NOMO-1 treated with DMSO at 0.1 percent for 48 hours (cell line): ENCODE measurements around the gene RAD51B.

Experiments
- DNase-seq: peaks from one replicate; lab custom pipeline; 2025; ENCODE audit not compliant: unreplicated experiment; lab: John Stamatoyannopoulos, UW

RAD51B gene

DNA sequence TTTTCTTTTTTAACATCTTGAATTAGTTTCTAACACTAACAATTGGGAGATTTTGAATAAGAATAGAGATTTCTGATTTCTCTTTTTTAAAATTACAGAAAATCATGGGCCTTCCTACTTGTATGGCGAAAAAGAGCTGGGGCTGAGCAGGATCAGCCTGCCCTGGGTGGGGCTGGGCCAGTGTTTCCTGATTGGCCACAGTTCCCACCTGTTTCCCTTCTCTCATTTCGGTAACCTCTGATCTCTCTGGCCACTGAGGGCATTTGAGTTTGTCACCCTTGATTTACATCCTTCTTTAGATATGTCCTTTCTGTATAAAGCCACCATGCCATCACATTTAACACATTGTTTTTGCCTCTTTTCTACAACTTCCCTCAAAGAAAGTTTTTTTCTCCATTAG lies 719.1 kb downstream of the RAD51B start:
- no peak for DNase-seq

DNA sequence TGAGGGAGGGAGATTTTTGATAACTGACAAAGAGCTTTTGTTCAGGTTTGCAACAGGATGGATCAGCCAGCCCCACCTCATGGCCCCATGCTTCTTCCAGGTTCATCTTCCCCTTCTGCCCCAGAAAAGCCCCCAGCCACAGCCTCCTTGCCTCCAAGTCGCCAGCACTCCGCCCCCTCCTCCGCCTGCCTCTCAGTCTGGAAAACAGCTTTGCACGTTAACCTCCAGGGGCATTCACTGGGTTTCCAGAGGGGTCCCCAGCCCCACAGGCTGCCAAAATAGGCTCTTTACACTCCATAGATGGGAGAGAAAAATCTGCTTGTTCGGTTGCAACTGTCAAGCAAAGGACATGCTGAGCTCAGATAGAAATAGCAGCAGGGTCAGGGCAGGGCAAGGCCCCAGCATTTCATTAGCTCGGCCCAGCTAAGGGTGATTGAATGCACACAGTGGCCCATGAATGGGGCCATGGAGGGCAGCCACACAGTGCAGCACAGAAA lies 719.7 kb downstream of the RAD51B start:
- no peak for DNase-seq

DNA sequence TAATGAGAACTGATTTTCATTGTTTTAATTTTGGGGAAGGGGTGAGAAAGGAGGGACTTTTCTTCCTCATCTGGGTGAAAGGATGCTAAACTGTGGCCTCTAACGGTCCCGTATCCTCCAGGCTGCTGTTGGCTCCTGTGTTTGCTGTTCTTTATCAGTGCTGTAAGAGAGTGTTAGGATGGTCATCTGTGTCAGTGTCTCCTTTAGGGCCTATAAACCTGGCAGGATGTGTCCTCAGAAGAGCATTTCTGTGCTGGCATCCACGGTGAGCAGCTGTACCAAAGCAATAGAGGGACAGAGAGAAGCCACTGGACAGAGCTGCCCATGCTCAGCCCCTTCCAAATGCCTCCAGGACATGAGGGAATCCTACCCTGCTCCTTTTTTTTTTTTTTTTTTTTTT lies 720.2 kb downstream of the RAD51B start:
- no peak for DNase-seq

DNA sequence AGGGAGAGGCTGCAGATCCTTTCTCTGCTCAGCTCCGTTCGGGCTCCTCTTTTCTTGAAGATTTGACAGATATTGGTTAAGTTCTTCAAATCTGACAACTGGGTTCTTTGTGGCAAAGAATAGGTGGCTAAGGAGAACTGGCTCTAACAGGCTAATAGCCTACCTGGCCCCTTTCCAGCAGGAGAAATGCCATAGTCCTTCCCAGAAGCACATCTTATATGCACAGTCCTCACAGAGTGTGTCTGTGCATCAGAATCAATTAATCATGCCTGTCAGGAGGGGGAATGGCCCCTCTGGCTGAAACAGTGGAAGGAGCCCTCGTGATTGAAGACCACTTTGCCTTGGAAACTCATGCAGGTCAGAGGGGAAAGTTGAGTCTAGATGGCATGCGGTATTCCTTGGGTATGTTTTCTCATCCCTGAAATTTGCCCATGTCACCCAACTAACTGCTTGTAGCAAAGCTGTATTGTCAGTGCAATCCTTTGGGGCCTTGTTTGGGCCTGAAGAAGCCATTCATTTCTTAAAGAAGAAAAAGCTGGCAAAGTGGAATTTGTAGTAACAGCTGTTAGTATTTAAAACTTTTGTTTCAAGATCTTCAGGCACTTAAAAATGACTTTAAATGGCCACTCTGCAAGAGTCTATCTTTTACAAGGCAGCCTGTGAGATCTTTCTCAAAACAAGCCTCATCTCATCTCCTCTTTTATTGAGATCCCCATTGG lies 721.8 kb downstream of the RAD51B start:
- DNase-seq, result no peak

DNA sequence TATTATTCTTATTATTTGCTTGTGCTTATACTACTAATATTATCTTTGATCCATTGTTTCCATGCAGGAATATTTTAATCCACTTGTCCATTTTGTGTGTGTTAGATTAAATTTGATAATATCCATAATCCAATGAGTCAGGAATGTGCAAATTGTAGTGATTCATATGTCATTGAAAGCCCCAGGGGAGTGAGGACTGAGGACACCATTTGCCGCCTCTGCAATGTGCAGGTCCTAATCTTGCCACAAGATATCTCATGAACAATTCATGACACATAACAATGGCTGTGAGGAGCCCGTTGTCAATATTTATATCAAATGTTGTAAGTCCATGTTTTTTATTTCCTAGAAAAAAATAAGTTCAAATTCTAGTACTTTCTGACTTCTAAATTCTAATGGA lies 722.8 kb downstream of the RAD51B start:
- DNase-seq, result no peak

DNA sequence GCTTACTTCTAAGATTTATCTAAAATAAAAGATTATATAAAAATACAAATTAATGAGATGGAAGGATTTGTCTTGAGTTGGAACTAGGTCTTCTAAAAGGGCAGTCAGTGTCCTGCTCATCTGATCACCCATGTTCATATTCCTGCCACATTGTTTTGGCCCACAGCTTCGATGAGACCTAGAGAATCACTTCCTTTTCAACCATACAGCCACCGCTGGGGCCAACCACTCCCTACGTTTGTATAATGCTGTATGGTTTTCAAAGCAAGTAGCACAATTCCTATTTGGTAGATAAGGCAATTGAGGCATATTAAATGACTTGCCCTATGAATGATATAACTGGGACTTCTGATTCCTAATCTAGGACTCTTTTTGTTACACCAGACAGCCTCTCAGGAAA lies 723.9 kb downstream of the RAD51B start:
- no peak for DNase-seq

DNA sequence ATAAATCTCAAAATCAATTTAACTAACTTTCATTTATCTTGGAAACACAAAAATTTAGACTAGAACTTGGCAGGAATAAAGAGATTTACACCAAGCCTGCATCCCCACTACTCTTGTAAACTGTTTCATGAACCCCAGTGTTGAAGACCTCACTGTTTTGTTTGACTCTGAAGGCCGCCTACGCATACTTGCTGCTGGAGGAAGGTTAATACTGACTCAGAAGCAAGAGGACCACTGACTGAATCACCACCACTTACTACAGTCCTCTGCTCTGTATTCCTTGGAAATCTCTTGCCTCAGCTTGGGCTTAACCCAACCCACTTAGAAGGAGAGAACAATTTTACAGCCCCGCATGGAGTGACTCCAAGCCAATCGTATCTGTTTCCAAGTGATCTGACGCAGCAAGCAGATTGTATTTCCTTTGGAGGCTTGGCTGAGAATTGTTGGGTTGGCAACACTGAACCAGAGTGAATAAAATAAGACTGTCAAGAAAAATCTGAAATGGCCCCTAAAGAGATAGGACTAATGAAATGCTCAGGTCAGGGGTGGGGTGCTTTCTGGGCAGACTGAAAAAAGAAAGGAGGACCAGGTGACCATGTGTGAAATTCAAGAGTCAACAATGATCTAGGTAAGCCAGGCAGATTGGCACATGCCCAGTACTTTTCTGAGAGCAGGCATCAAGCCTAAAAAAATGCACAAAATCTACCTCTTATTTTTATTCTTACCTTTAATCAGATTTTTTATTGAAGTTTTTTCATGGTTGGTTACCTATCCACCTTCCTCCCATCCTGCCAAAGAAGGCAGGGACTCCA lies 724.7 kb downstream of the RAD51B start:
- DNase-seq, result no peak

DNA sequence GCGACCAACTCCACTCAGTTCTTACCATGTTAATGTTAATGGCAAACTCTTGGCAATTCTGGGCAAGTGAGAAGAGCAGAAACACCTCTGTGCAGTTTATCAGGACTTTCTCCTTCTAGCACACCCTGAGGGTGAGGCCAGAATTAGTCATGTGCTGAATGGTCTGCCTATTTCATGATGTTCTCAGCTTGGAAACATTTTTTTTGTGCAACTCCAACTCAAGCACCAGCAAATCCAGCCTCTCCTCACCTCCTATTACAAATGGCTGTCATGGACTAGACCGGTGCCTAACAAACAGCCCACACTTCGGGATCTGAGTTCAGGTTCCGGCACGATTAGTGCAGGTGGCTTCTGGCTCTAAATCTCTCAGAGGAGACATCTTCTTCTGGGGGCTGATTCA lies 727.3 kb downstream of the RAD51B start:
- no peak for DNase-seq

DNA sequence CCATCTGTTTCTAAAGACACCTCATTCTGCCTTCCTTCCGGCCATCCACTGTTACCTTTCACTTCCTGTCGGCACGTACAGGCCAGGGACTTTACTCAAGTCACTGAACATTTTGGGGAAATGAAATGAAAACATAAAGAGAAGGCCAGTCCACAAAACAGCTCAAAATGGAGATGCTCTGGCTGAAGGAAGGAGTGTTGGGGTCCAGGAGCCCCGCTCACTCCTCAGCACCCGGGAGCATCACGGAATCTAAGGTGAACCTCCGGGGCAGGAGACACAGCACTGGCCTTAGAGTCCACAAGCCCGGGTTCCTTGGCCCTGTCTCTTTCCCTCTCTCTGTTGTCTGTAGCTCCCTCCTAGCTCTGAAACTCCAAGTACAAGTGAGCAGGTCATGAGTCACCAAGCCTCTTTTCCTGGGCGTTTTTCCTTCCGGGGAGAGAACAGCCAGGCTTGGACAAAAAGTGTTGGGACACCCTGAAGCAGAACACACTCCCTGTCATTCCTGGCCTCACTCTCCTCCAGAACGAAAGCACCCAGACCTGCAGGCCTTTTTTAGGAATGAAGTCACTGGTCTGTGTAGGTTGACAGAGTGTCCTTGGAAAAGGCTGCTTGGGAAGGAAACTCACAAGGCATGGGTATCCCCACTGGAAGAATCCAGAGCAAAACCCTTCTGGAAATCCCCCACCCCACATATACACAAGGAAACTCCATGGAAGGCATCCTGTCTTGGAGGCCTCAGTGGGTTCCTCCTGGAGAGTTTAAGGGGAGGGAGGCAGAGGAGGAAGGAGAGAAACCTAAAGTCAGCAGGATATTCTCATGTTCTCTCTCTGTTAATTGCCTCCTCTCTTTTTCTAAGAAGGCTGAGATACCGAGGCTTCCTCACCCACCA lies 728.0 kb downstream of the RAD51B start:
- no peak for DNase-seq

DNA sequence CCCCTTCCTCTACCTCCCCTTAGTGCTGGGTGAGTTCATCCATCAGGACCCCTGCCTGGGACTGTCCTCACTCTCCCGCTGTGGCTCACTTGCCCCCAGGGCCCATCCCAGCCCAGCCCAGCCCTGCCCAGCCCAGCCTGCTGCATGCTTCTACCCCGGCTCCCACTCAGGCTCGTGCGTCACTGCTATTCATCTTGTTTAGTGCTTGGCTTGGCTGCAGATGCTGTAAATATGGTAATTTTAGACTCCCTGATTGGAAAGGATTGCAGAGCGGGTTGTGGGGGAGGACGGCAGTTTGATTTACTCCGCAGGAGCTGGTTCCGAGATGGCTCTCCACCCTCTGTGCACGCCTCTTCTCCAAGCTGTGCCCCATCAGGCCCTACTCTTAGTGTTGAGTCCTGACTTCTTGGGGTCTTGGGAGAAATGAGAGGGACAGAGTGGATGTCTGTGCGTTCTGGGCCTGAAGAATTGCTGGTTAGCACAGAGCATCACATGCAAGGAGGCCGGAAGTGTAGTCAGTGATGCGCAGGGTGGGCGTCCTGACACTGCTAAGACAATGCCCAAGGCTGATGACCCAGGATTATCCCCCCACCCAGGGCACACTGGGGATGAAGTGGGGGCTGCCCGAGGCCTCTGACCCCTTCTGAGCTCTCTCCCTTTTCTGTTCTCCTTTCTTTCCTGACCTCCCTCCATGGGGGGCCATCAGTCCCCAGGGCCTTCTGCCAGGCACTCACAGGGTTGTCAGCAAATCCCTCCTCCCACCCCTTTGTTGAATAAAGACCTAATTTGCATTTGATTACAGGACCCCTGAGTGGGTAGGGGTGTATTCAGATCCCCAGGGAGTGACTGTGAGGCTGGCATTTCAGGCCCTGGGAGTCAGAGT lies 728.9 kb downstream of the RAD51B start:
- no peak for DNase-seq

DNA sequence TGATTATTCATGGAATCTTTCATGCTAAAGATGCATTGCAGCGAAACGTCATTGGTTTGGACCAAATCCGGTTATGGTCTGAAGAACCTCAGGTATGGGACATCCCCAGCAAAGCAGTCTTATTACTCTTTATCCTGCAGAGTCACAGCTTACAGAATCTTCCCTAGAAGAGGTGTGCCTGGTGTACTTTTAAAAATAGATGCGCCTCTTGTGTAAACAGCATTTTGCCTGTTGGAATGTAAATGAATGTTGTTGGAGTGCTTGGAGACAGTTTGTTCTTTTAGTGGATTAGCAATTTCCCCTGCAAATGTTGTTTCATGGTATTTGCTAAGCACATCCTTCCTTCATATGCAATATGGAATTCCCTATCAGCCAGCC lies 730.7 kb downstream of the RAD51B start:
- DNase-seq, result no peak

DNA sequence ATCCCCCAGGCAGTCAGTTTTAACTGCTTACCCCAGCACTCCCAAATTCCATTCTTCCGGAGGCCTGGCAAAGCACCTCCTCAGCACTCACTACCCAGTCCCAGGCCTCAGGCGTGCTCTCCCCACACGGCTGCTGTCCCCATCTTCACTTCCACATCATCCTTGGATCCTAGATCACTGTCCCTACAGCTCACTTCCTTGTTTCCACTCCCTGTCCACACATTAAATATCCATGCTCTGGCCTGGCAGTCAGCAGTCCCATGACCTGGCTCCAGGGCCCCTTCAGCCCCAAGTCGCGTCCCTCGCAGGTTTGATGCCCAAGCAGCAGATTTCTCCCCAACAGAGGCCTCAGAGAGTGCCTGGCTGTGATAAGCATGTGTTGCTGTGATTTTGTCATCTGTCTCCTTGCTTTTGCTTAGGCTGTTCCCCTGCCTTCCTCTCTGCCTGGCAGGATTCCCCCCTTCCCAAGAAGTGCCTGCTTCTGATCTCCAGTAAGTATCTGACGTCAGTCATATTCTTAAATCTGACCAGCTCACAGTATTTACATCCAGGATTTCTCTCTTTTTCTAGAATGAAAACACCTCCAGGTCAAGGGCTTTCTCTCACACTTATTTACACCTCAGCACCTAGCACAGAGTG lies 731.6 kb downstream of the RAD51B start:
- DNase-seq, result no peak

DNA sequence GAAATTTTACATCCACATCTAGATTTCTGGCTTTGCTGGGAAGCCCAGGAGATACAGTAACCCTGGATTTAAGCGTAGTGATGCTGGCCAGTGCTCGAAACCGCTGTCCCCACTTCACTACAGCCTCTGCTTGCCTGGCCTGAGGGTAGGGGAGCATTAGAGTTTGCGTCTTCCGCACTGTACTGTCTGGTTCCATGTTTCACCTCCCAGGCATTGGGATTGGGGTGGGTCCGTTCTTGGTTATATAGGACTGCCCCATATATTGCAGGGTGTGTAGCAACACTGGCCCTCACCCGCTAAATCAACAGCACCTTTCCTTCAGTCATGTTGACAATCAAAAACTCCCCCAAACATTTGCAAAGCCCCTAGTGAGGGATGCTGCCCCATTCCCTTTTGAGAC lies 732.5 kb downstream of the RAD51B start:
- DNase-seq, result no peak

DNA sequence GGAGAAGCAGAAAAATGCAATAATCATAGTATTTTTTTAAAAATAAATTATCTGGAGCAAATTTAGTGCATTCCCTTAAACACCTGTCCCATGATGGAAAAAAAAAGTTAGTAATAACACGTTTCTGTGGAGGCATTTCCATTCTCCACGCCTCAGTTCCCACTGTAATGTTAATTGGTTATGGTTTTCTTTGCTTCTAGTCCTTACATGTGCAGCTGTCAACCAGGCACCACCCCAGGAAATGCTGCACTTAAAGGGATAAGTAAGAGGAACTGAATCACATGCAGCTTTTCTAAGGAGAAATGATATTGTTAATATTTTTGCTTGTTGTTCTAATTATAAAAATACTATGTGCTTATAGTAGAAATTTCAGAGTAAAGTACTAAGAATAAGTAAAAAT lies 733.0 kb downstream of the RAD51B start:
- DNase-seq, result peak; percentile 30

DNA sequence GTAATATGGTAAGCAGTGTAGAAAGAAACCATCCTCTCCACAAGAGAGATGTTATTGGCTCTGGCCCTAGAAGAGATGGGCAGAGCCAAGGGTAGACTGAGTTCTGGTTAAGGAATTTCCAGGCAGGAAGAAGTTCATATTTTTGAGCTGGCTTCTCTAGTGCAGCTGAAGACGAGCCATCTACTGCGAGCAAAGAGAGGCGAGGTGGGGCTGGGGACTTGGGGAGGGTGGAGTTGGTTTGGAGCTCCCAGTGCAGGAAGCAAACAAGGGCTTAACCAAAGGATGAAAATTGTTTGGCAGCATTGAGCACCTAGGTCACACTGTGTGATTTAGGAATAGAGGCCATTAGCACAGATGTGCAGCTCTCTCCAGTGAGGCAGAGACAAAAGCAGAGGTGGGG lies 733.7 kb downstream of the RAD51B start:
- DNase-seq, result no peak

DNA sequence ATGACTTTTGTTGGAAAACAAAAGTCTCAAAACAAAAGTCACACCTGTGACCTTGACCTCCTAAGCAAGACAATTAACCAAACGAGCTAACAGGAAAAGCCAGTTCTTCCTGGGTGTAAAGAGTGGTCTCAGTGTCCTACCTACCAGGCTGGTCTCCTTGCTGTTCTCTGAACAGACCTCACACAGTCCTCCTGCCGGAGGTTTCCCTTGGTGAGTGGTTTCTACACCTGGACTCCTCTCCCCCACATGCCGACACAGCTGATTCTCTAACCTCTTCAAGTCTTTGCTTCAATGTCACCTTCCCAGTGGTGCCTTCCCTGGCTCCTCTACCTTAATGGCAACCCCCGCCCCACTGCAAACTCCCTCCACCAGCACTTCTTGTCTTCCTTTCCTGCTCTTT lies 734.7 kb downstream of the RAD51B start:
- no peak for DNase-seq

DNA sequence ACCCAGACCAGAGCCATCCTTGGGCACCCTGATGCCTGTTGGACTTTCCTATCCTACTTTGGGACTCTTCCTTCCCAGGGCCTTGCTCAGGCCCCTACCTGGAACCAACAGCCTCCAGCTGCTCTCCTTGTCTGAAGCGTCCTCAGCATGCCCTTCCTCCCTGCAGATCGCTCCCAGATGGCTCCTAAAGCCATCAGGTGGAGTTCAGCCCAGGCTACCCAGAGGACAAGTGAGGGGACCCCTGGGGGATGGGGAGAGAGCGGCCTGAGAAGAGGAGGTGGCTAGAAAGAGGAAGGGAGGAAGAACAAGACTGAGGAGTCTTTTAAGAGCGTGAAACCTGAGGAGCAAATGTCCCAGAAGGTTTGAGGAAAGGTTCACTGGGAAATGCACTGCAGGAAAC lies 736.7 kb downstream of the RAD51B start:
- no peak for DNase-seq

DNA sequence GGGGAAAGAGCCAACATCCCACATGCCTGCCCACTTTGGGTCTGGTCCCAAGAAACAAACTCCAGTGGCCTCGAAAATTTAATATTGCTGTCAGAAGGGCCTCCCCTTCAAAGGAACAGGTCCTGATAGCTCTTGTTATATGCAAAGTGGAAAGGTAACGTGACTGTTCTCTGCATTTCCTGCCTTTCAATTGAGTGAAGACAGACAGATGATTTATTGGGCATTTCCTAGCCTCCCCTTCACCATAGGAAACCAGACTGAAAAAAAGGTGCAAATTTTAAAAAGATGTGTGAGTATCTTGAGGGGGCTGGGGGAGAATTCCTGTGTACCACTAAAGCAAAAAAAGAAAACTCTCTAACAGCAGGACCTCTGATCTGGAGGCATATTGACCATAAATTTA lies 738.1 kb downstream of the RAD51B start:
- DNase-seq, result no peak

DNA sequence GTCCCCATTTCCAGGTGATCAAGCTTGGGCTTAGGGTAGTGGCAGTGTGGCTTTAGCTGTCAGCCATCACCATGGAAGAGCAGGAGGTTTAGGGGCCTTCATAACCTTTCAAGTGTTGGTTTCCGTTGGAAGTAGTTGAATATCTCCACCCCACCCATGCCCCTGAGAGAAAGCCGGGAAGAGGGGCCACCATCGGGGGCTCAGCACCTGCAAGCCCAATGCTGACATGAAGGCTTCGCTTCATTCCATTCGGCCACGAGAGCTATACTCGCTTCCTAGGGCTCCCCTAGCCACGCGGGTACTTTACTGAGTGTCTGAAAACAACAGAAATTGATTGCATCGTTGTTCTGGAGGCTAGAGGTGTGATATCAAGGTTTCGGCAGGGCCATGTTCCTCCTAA lies 738.5 kb downstream of the RAD51B start:
- no peak for DNase-seq

DNA sequence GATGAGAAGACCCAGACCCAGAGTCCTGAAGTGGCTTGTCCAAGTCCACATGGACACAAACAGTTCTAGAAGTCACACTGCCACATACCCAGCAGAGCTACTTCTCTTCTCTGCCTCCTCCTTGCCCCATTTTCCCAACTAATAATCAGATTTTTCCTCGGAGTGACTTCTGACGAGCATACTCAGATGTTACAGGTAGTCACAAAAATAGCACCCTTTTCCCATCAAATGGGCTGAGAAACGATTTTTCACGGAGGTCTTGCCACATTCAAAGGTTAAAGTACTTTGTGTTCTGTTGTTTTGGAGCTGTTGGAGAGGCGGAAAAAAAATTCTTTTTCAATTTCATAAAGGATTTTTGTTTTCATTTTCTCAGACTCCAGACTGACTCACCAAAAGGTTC lies 740.4 kb downstream of the RAD51B start:
- no peak for DNase-seq
